Fibroblast of lung (primary cell): ENCODE results near the gene DNAJC17. TPM values are rescaled to one million over a fixed set of nuclear protein-coding genes. Genes with fewer than 3 reads are reported as not detected.

Experiments used
- DNase-seq, 2 donors: peaks; one replicate each; pipeline versions ENCODE4 v3.0.0 to v3.0.0-alpha.2; 2010; ENCODE audit warnings: low read depth in 2 of 2
- H2AFZ ChIP-seq: 2 replicates; pipeline ENCODE4 v1.5.1; 2012; ENCODE audit warnings: low read length, control low read depth, inconsistent platforms
- H3K27ac ChIP-seq: 2 replicates; pipeline ENCODE4 v1.5.1; 2011; ENCODE audit warnings: low read length, control low read depth; ENCODE audit not compliant: insufficient read depth
- H3K27me3 ChIP-seq: 2 replicates; pipeline ENCODE4 v1.5.1; 2011; ENCODE audit warnings: mild to moderate bottlenecking, low read length; ENCODE audit not compliant: control insufficient read depth, insufficient read depth
- H3K36me3 ChIP-seq: 2 replicates; pipeline ENCODE4 v1.5.1; 2011; ENCODE audit warnings: low read length; ENCODE audit not compliant: control insufficient read depth, insufficient read depth
- H3K4me1 ChIP-seq: 2 replicates; pipeline ENCODE4 v1.5.1; 2011; ENCODE audit warnings: low read length; ENCODE audit not compliant: control insufficient read depth, insufficient read depth; ENCODE audit errors: extremely low read depth
- H3K4me2 ChIP-seq: 2 replicates; pipeline ENCODE4 v1.5.1; 2011; ENCODE audit warnings: low read length, control low read depth; ENCODE audit not compliant: insufficient read depth; ENCODE audit errors: extremely low read depth
- H3K4me3 ChIP-seq, 4 experiments: fragments of 200-600 bp in 1 of 4; sonication (generic) in 1 of 4; replicated peaks in 1 of 4; 2 replicates each; pipeline ENCODE4 v1.5.1; 2011 to 2016; ENCODE audit warnings: low read length in 4 of 4, low read depth in 3 of 4, mild to moderate bottlenecking in 3 of 4, control low read depth in 2 of 4, inconsistent platforms in 1 of 4, mixed read lengths in 1 of 4; ENCODE audit not compliant: insufficient read depth in 1 of 4; ENCODE audit errors: control extremely low read depth in 1 of 4
- H3K79me2 ChIP-seq: 2 replicates; pipeline ENCODE4 v1.5.1; 2012; ENCODE audit warnings: mild to moderate bottlenecking, low read length, inconsistent platforms; ENCODE audit not compliant: control insufficient read depth, insufficient read depth
- H3K9ac ChIP-seq: 2 replicates; pipeline ENCODE4 v1.5.1; 2011; ENCODE audit warnings: mild to moderate bottlenecking, low read length, control low read depth; ENCODE audit not compliant: insufficient read depth
- H3K9me3 ChIP-seq: 2 replicates; pipeline ENCODE4 v1.5.1; 2012; ENCODE audit warnings: low read depth, low read length; ENCODE audit not compliant: control insufficient read depth, insufficient read depth
- H4K20me1 ChIP-seq: 2 replicates; pipeline ENCODE4 v1.5.1; 2011; ENCODE audit warnings: low read length; ENCODE audit not compliant: control insufficient read depth, insufficient read depth; ENCODE audit errors: extremely low read depth
- CTCF ChIP-seq, 2 donors: IDR thresholded peaks in 1 of 2; conservative IDR thresholded peaks in 1 of 2; 1 replicate in 1 of 2; 2 replicates in 1 of 2; pipeline ENCODE4 v1.5.1; 2011 to 2012; ENCODE audit warnings: low read length in 2 of 2, control low read depth in 1 of 2, inconsistent platforms in 1 of 2, low read depth in 1 of 2, mild to moderate bottlenecking in 1 of 2
- EZH2 ChIP-seq: IDR thresholded peaks from 2 replicates; pipeline ENCODE4 v1.5.1; 2012; ENCODE audit warnings: low read length, control low read depth, mild to moderate bottlenecking; ENCODE audit errors: missing control alignments
- polyA plus RNA-seq, 2 donors: library from polyadenylated mRNA; depleted of rRNA in 1 of 2; stranded (reverse) in 1 of 2; unstranded in 1 of 2; fragments of >200 nt; gene quantifications; 2 replicates each; pipeline ENCODE4 v1.2.1, GENCODE V29; 2011 to 2012; ENCODE audit warnings: missing spikeins in 1 of 2
- total RNA-seq: library from RNA; depleted of rRNA; stranded (reverse); fragments of >200 nt; gene quantifications from 2 replicates; pipeline ENCODE4 v1.2.1, GENCODE V29; 2014

The DNAJC17 gene
- total and polyA plus RNA-seq, 2 donors (not counting 1 experiment from before 2014, with no cell fraction given) = 17.7 to 41.8 TPM

DNA sequence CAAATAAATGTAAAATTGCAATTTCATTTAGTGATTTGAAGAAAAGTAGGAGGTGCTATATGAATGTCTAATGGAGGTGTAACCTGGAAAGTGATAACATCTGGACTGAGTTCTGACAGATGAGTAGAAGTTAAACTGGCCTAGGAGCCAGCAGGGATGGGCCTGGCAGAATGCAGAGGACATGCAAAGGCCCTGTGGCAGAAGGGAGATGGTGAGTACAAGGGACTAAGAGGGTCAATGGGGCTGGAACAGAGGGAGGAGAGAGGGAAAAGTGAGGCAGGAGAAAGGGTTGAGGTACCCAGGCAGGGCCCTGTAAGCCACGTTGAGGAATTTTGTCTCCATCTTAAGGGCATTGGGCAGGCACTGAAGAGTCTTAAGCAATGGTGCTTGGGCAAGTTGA, 24.6 kb upstream of the DNAJC17 start:
- H3K36me3 ChIP-seq = no peaks in the 10 kb centered on the region
- no peak overlapping the region for H3K9ac ChIP-seq
- H3K4me2 ChIP-seq = no peak overlapping the region

DNA sequence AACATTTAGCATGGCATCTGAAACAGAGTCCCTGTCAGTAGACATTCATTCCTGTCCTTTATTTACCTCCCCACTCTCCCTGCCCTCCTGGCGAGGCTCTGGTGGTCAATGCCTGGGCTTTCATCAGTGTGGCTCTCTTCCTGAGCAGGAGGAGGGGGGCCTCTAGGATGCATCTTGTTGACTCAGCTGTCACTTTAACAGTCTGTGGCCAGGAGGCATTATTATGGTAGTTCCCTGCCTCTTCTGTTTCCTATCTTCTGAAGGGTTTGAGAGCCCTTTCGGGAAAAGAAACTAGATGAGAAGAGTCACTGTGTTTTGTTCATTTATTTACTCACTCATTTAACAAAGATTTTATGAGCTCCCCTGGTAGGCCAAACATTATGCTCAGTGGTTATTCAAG, 23.6 kb upstream of the DNAJC17 start:
- no peaks in the 10 kb centered on the region for H3K9me3 ChIP-seq
- TF ChIP-seq EZH2 (no peak), CTCF (conservative IDR thresholded peaks at IDR 0.05 in 1 of 2, IDR thresholded peaks at IDR 0.05 in 1 of 2; ENCODE audit: low read depth in 1 of 2, low read length in 2 of 2) (no peak)
- no peak overlapping the region for H3K4me2 ChIP-seq
- H4K20me1 ChIP-seq = no peaks in the 10 kb centered on the region
- no peak overlapping the region for H3K4me3 ChIP-seq
- no peak overlapping the region for H2AFZ ChIP-seq
- no peak overlapping the region for H3K27ac ChIP-seq
- no peaks in the 10 kb centered on the region for H3K79me2 ChIP-seq
- H3K4me1 ChIP-seq = no peaks in the 10 kb centered on the region
- no peak overlapping the region for H3K9ac ChIP-seq
- H3K27me3 ChIP-seq = peaks cover 9% of the 10 kb centered on the region
- DNase-seq = no peak
- no peaks in the 10 kb centered on the region for H3K36me3 ChIP-seq

More for the DNA sequence above, 24.6 kb upstream of the DNAJC17 start:
- Histone ChIP-seq H3K4me3 (no peak overlapping the region), H3K9me3 (no peaks in the 10 kb centered on the region), H3K79me2 (no peaks in the 10 kb centered on the region), H3K4me1 (no peaks in the 10 kb centered on the region), H4K20me1 (no peaks in the 10 kb centered on the region), H3K27me3 (peaks cover under 1% of the 10 kb centered on the region), H3K27ac (no peak overlapping the region), H2AFZ (no peak overlapping the region)
- no peak for DNase-seq
- no peak for TF ChIP-seq CTCF (conservative IDR thresholded peaks at IDR 0.05 in 1 of 2, IDR thresholded peaks at IDR 0.05 in 1 of 2; ENCODE audit: low read depth in 1 of 2, low read length in 2 of 2)
- no peak for TF ChIP-seq EZH2

DNA sequence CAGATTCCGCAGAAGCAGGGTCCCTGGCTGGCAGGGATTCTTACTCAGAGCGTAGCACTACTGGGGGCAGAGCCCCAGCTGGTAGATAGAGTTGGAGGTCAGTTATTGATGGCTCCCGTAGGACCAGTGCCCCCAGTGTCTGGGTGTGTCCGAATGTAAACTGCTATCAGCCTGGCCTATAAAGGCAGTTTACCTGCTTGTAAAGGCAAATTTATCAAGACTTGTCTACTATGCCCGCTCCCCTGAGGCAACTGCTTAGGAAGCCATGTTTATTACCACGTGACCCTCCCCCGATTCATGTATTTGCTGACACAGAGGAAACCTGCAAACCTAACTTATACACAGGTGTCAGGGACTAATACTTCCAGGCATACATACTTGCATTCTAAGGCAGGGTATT, 21.8 kb upstream of the DNAJC17 start:
- no peaks in the 10 kb centered on the region for H3K36me3 ChIP-seq
- no peak overlapping the region for H3K4me3 ChIP-seq
- DNase-seq = no peak
- H3K79me2 ChIP-seq = no peaks in the 10 kb centered on the region
- H3K4me2 ChIP-seq = no peak overlapping the region
- peaks cover 16% of the 10 kb centered on the region for H3K27me3 ChIP-seq
- H3K9me3 ChIP-seq = no peaks in the 10 kb centered on the region
- no peak for TF ChIP-seq EZH2
- no peak for TF ChIP-seq CTCF (conservative IDR thresholded peaks at IDR 0.05 in 1 of 2, IDR thresholded peaks at IDR 0.05 in 1 of 2; ENCODE audit: low read depth in 1 of 2, low read length in 2 of 2)
- no peaks in the 10 kb centered on the region for H3K4me1 ChIP-seq
- H3K27ac ChIP-seq = no peak overlapping the region
- no peak overlapping the region for H3K9ac ChIP-seq
- no peaks in the 10 kb centered on the region for H4K20me1 ChIP-seq
- no peak overlapping the region for H2AFZ ChIP-seq
